GM21381 (cell line): ENCODE measurements around the gene C22orf23.
"Not testable (repeated sequence)": the region's sequence is repeated elsewhere in the genome, so short reads cannot be mapped to it uniquely, and the experiment has no call there.

Experiments
- ATAC-seq: cut with Tn5 transposase; IDR thresholded peaks from one replicate; pipeline ENCODE4 v1.9.1; 2021; ENCODE audit warnings: mild to moderate bottlenecking, moderate library complexity; ENCODE audit not compliant: unreplicated experiment

Gene C22orf23

GRCh38 chr22:37982938-37983859 lies 29.8 kb upstream of the C22orf23 start:
- ATAC-seq, result no peak

GRCh38 chr22:37982151-37982785 lies 28.9 kb upstream of the C22orf23 start:
- ATAC-seq, result no peak

- no peak for ATAC-seq
These were observed 28.0 kb upstream of the C22orf23 start for GRCh38 chr22:37981282-37982011.

- ATAC-seq, result no peak
These were observed 26.4 kb upstream of the C22orf23 start for GRCh38 chr22:37979782-37980181.

GRCh38 chr22:37976547-37976946 lies 23.1 kb upstream of the C22orf23 start:
- ATAC-seq, result no peak

- not testable (repeated sequence) for ATAC-seq
These were observed 22.6 kb upstream of the C22orf23 start for GRCh38 chr22:37976022-37976421.

- no peak for ATAC-seq
These were observed 21.8 kb upstream of the C22orf23 start for GRCh38 chr22:37975153-37975552.

GRCh38 chr22:37973271-37974170 lies 20.1 kb upstream of the C22orf23 start:
- ATAC-seq, result no peak

GRCh38 chr22:37972527-37972926 lies 19.1 kb upstream of the C22orf23 start:
- ATAC-seq, result no peak

- ATAC-seq, result no peak
These were observed 18.4 kb upstream of the C22orf23 start for GRCh38 chr22:37971475-37972434.

GRCh38 chr22:37970864-37971263 lies 17.5 kb upstream of the C22orf23 start:
- no peak for ATAC-seq

GRCh38 chr22:37968452-37969251 lies 15.3 kb upstream of the C22orf23 start:
- ATAC-seq, result no peak

GRCh38 chr22:37967637-37968451 lies 14.4 kb upstream of the C22orf23 start:
- no peak for ATAC-seq

- ATAC-seq, result no peak
These were observed 13.7 kb upstream of the C22orf23 start for GRCh38 chr22:37967147-37967546.

- no peak for ATAC-seq
These were observed 12.7 kb upstream of the C22orf23 start for GRCh38 chr22:37965940-37966664.

GRCh38 chr22:37961062-37961461 lies 7.7 kb upstream of the C22orf23 start:
- ATAC-seq, result no peak

GRCh38 chr22:37959231-37959825 lies 5.9 kb upstream of the C22orf23 start:
- no peak for ATAC-seq
